Suprapubic skin (tissue), 4 donors: ENCODE data around the gene SMARCA2. TPM values are rescaled to one million over a fixed set of nuclear protein-coding genes. Genes with fewer than 3 reads are reported as not detected.

Source experiments
- DNase-seq, 2 donors: peaks; one replicate each; pipeline ENCODE4 v3.0.0-alpha.2; 2019; ENCODE audit warnings: low spot score in 2 of 2
- H3K27ac ChIP-seq: fragments of 200-600 bp; sonication (generic); one replicate; pipeline ENCODE4 v1.5.1; 2019
- H3K27me3 ChIP-seq: fragments of 200-600 bp; sonication (generic); one replicate; pipeline ENCODE4 v1.5.1; 2019
- H3K36me3 ChIP-seq: fragments of 200-600 bp; sonication (generic); one replicate; pipeline ENCODE4 v1.5.1; 2019
- H3K4me1 ChIP-seq: fragments of 200-600 bp; sonication (generic); one replicate; pipeline ENCODE4 v1.5.1; 2019
- H3K4me3 ChIP-seq: fragments of 200-600 bp; sonication (generic); one replicate; pipeline ENCODE4 v1.5.1; 2019; ENCODE audit warnings: mild to moderate bottlenecking
- H3K9me3 ChIP-seq: fragments of 200-600 bp; sonication (generic); one replicate; pipeline ENCODE4 v1.5.1; 2019
- CTCF ChIP-seq, 2 donors: fragments of 200-600 bp in 1 of 2; fragments of 450-650 bp in 1 of 2; sonication (generic) in 1 of 2; IDR thresholded peaks; one replicate each; pipeline ENCODE4 v1.5.1; 2016 to 2019; ENCODE audit warnings: antibody characterized with exemption in 2 of 2, mild to moderate bottlenecking in 1 of 2, moderate library complexity in 1 of 2
- EP300 ChIP-seq: sonication (generic); formaldehyde crosslinking; IDR thresholded peaks from one replicate; pipeline ENCODE4 v1.6.1; 2017; ENCODE audit warnings: antibody characterized with exemption
- POLR2A ChIP-seq, 2 donors: fragments of 450-650 bp; IDR thresholded peaks; one replicate each; pipeline ENCODE4 v1.6.1; 2017; ENCODE audit warnings: antibody characterized with exemption in 2 of 2, mild to moderate bottlenecking in 2 of 2, moderate library complexity in 2 of 2
- POLR2AphosphoS5 ChIP-seq, 3 donors: sonication (generic); formaldehyde crosslinking; IDR thresholded peaks; one replicate each; pipeline ENCODE4 v1.6.1; 2017; ENCODE audit warnings: antibody characterized with exemption in 3 of 3
- WGBS: methylation state at CpG from one replicate; pipeline ENCODE4 v1.1.5; 2018; 5-methylcytosine and 5-hydroxymethylcytosine counted together
- total RNA-seq, 4 donors: library from RNA; depleted of rRNA; stranded (reverse); fragments of >200 nt; gene quantifications; one replicate each; pipeline ENCODE4 v1.1.0, GENCODE V29; 2016

The SMARCA2 gene
- total RNA-seq, 4 donors from 2014 or later = 88.9 to 236 (median 140) TPM

DNA sequence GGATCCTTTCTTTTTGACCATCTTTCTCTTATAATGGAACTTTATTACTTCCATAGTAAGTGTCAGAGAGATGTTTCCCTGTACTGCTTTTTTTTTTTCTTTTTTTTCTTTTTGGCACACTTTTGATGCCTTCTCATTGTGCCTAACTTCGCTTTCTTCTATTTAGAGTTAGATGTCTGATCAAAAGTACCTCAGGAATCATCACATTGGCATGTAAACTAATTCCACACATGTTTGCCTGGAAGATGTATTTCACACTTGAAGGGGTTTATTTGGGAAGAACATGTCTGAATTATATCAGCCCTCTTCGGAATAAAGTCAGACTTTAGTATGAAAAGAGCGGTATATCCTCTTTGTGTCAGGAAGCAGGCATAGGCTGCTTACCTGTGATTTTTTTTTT is 35.1 kb downstream of the SMARCA2 start:
- Histone ChIP-seq H3K36me3 (peaks cover 29% of the 10 kb centered on the region), H3K4me3 (no peak overlapping the region), H3K9me3 (no peaks in the 10 kb centered on the region), H3K4me1 (peaks cover 6% of the 10 kb centered on the region), H3K27me3 (no peaks in the 10 kb centered on the region), H3K27ac (no peak overlapping the region)
- WGBS = 76% methylated on average over 3 of the region's 3 CpGs
- no peak for TF ChIP-seq EP300
- TF ChIP-seq POLR2A (IDR thresholded peaks at IDR 0.05) = no peak
- TF ChIP-seq CTCF (IDR thresholded peaks at IDR 0.05) = no peak
- TF ChIP-seq POLR2AphosphoS5 (IDR thresholded peaks at IDR 0.05) = no peak
- DNase-seq = no peak

GRCh38 chr9:2053883-2054845 is 39.0 kb downstream of the SMARCA2 start:
- peaks cover 44% of the 10 kb centered on the region for H3K36me3 ChIP-seq
- no peak overlapping the region for H3K27ac ChIP-seq
- peaks cover 6% of the 10 kb centered on the region for H3K4me1 ChIP-seq
- DNase-seq = no peak
- H3K9me3 ChIP-seq = no peaks in the 10 kb centered on the region
- WGBS = 56% methylated on average over 10 of the region's 10 CpGs
- no peak for TF ChIP-seq EP300
- no peak for TF ChIP-seq POLR2A (IDR thresholded peaks at IDR 0.05)
- TF ChIP-seq CTCF (IDR thresholded peaks at IDR 0.05) = no peak
- no peak for TF ChIP-seq POLR2AphosphoS5 (IDR thresholded peaks at IDR 0.05)
- H3K4me3 ChIP-seq = no peak overlapping the region
- H3K27me3 ChIP-seq = no peaks in the 10 kb centered on the region

DNA sequence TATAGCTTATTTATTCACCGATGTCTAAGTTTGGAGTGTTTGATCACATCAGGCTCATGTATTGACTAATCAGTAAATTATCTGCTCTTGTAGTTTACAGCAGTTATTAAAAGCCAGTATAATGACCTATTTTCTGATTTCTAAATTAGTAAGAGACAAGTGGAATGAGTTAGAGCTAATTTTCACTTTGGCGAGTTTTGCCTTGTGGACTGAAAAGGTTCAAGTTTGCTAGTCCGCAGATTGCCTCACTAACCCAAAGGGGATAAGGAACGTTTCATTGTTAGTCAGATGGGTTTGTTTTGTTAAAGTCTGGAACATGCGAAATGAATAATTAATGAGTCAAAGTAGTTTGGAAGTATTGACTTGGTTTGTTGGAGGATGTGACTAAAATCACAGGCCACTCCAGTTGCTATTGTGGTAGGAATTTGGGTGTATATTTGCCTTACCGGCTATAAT is 40.1 kb downstream of the SMARCA2 start:
- TF ChIP-seq EP300 = no peak
- TF ChIP-seq POLR2A (IDR thresholded peaks at IDR 0.05) = no peak
- no peak for TF ChIP-seq POLR2AphosphoS5 (IDR thresholded peaks at IDR 0.05)
- no peak for TF ChIP-seq CTCF (IDR thresholded peaks at IDR 0.05)
- H3K27ac ChIP-seq = no peak overlapping the region
- WGBS = 73% methylated on average over 6 of the region's 6 CpGs
- no peak for DNase-seq
- peaks cover 6% of the 10 kb centered on the region for H3K4me1 ChIP-seq
- H3K4me3 ChIP-seq = no peak overlapping the region
- no peaks in the 10 kb centered on the region for H3K9me3 ChIP-seq
- H3K36me3 ChIP-seq = peaks cover 46% of the 10 kb centered on the region
- H3K27me3 ChIP-seq = no peaks in the 10 kb centered on the region

DNA sequence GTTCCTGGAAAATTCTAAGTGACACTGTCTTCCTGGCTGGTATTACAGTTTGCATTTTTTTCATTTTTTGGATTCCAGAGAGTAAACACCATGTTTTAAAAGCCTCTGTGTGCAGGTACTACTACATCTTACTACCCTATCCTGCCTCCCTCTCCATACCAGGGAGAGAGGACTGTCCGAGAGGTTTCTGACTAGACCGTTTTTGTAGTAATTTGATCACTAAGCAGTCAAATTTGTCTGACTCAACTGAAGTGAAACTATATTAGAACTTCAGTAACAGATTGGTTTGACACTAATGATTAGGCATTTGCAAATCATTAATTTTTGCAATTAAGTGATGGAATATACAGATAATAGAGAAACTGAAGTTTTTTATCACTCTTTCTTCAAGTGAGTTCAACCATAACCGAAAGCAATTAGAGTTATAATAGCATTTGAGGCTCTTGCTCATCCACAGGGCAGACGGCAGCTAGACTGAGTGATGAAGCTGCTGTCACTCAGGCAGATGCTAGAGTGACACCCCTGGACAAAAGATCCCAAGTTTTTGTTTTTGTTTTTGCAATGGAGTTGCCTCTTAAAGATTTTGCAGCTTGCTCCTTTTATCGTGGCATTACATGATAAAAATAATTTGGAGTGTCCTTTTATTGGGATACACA is 44.3 kb downstream of the SMARCA2 start:
- Histone ChIP-seq H3K27ac (no peak overlapping the region), H3K36me3 (peaks cover 74% of the 10 kb centered on the region), H3K27me3 (no peaks in the 10 kb centered on the region), H3K4me1 (no peaks in the 10 kb centered on the region), H3K4me3 (no peak overlapping the region), H3K9me3 (no peaks in the 10 kb centered on the region)
- TF ChIP-seq POLR2AphosphoS5 (IDR thresholded peaks at IDR 0.05) (no peak), CTCF (IDR thresholded peaks at IDR 0.05) (no peak), EP300 (no peak), POLR2A (IDR thresholded peaks at IDR 0.05) (no peak)
- DNase-seq = no peak
- WGBS = 93% methylated on average over 5 of the region's 5 CpGs

GRCh38 chr9:2060424-2060823 is 45.3 kb downstream of the SMARCA2 start:
- no peak for TF ChIP-seq POLR2A (IDR thresholded peaks at IDR 0.05)
- no peak for TF ChIP-seq EP300
- no peak for TF ChIP-seq CTCF (IDR thresholded peaks at IDR 0.05)
- TF ChIP-seq POLR2AphosphoS5 (IDR thresholded peaks at IDR 0.05) = no peak
- 77% methylated on average over 4 of the region's 4 CpGs for WGBS
- DNase-seq = no peak
- H3K36me3 ChIP-seq = peaks cover 84% of the 10 kb centered on the region
- no peaks in the 10 kb centered on the region for H3K4me1 ChIP-seq
- H3K9me3 ChIP-seq = no peaks in the 10 kb centered on the region
- H3K27ac ChIP-seq = no peak overlapping the region
- H3K4me3 ChIP-seq = no peak overlapping the region
- no peaks in the 10 kb centered on the region for H3K27me3 ChIP-seq
